NOMO-1 (cell line): ENCODE measurements around the gene ARFRP1.

Experiments used
- DNase-seq, 2 experiments: peaks; one replicate each; lab custom pipeline; 2025; ENCODE audit not compliant: unreplicated experiment in 2 of 2; lab: John Stamatoyannopoulos, UW

ARFRP1 gene

GRCh38 chr20:63692436-63693082, 15.2 kb downstream of the ARFRP1 start:
- no peak for DNase-seq

- no peak for DNase-seq
Observed at GRCh38 chr20:63691711-63692435, 15.9 kb downstream of the ARFRP1 start.

GRCh38 chr20:63690898-63691710, 16.7 kb downstream of the ARFRP1 start:
- DNase-seq, result no peak

- no peak for DNase-seq
Observed at GRCh38 chr20:63690003-63690897, 17.5 kb downstream of the ARFRP1 start.

- no peak for DNase-seq
Observed at GRCh38 chr20:63689046-63690002, 18.5 kb downstream of the ARFRP1 start.

GRCh38 chr20:63688228-63689045, 19.3 kb downstream of the ARFRP1 start:
- DNase-seq, result no peak

GRCh38 chr20:63687419-63688178, 20.2 kb downstream of the ARFRP1 start:
- DNase-seq, result no peak

GRCh38 chr20:63686492-63687321, 21.1 kb downstream of the ARFRP1 start:
- DNase-seq, result peak; percentile 41 to 50

GRCh38 chr20:63686094-63686491, 21.7 kb downstream of the ARFRP1 start:
- DNase-seq, result no peak

GRCh38 chr20:63685269-63686026, 22.3 kb downstream of the ARFRP1 start:
- DNase-seq, result no peak

GRCh38 chr20:63682384-63683139, 25.2 kb downstream of the ARFRP1 start:
- DNase-seq, result no peak

GRCh38 chr20:63681609-63682142, 26.1 kb downstream of the ARFRP1 start:
- DNase-seq, result no peak

GRCh38 chr20:63680857-63681608, 26.7 kb downstream of the ARFRP1 start:
- DNase-seq, result no peak

GRCh38 chr20:63680427-63680826, 27.3 kb downstream of the ARFRP1 start:
- DNase-seq, result no peak
